DND-41 (cell line): ENCODE measurements around the gene RALGPS1.

Experiments used
- ATAC-seq: fragments of 200-7000 bp; cut with Tn5 transposase; 3 replicates; pipeline ENCODE4 v1.9.1; 2021; ENCODE audit warnings: low read depth; ENCODE audit not compliant: insufficient read depth
- DNase-seq: peaks from one replicate; pipeline ENCODE4 v3.0.0-alpha.2; 2020
- H2AFZ ChIP-seq: 2 replicates; pipeline ENCODE4 v1.6.0; 2012; ENCODE audit warnings: low read depth, low read length
- H3K27ac ChIP-seq: 2 replicates; pipeline ENCODE4 v1.5.1; 2012; ENCODE audit warnings: low read length, inconsistent platforms
- H3K27me3 ChIP-seq: fragments of 200-600 bp; sonication (generic); 2 replicates; pipeline ENCODE4 v1.6.0; 2012; ENCODE audit warnings: low read length, mild to moderate bottlenecking, inconsistent platforms; ENCODE audit not compliant: insufficient read depth, poor library complexity
- H3K36me3 ChIP-seq: 2 replicates; pipeline ENCODE4 v1.5.1; 2012; ENCODE audit warnings: low read length, inconsistent platforms; ENCODE audit not compliant: insufficient read depth
- H3K4me1 ChIP-seq: 2 replicates; pipeline ENCODE4 v1.5.1; 2012; ENCODE audit warnings: mild to moderate bottlenecking, low read length; ENCODE audit not compliant: insufficient read depth
- H3K4me2 ChIP-seq: 2 replicates; pipeline ENCODE4 v1.6.0; 2012; ENCODE audit warnings: mild to moderate bottlenecking, moderate library complexity, low read length, inconsistent platforms; ENCODE audit not compliant: insufficient read depth
- H3K4me3 ChIP-seq, 2 experiments: fragments of 200-600 bp in 1 of 2; shearing (Covaris generic) in 1 of 2; 2 replicates each; pipeline ENCODE4 v1.5.1; 2012 to 2016; ENCODE audit warnings: inconsistent platforms in 2 of 2, low read length in 2 of 2, mild to moderate bottlenecking in 2 of 2, low read depth in 1 of 2, moderate library complexity in 1 of 2
- H3K79me2 ChIP-seq: 2 replicates; pipeline ENCODE4 v1.6.0; 2012; ENCODE audit warnings: low read length, inconsistent platforms; ENCODE audit not compliant: insufficient read depth
- H3K9ac ChIP-seq: 2 replicates; pipeline ENCODE4 v1.6.0; 2012; ENCODE audit warnings: low read depth, mild to moderate bottlenecking, inconsistent platforms, low read length, moderate library complexity
- H3K9me3 ChIP-seq: 2 replicates; pipeline ENCODE4 v1.5.1; 2012; ENCODE audit warnings: low read length, moderate library complexity, mild to moderate bottlenecking, inconsistent platforms; ENCODE audit not compliant: insufficient read depth, severe bottlenecking
- H4K20me1 ChIP-seq: 2 replicates; pipeline ENCODE4 v1.6.0; 2012; ENCODE audit warnings: low read length; ENCODE audit not compliant: insufficient read depth
- CTCF ChIP-seq: IDR thresholded peaks from 2 replicates; pipeline ENCODE4 v1.5.1; 2012; ENCODE audit warnings: borderline replicate concordance, low read length, moderate library complexity, mild to moderate bottlenecking; ENCODE audit not compliant: poor library complexity, severe bottlenecking; ENCODE audit errors: extremely low read depth
- EZH2 ChIP-seq: IDR thresholded peaks from 3 replicates; pipeline ENCODE4 v1.6.1; 2012; ENCODE audit warnings: borderline replicate concordance, low read depth, mild to moderate bottlenecking, moderate library complexity, low read length, inconsistent platforms; ENCODE audit not compliant: severe bottlenecking

RALGPS1 gene

GRCh38 chr9:127267793-127268525 is 353.4 kb downstream of the RALGPS1 start:
- H3K79me2 ChIP-seq = no peaks in the 10 kb centered on the region
- no peak overlapping the region for H2AFZ ChIP-seq
- no peak overlapping the region for H3K4me2 ChIP-seq
- no peak for DNase-seq
- H3K27me3 ChIP-seq = peaks cover 17% of the 10 kb centered on the region
- ATAC-seq = no peak
- no peak overlapping the region for H3K9ac ChIP-seq
- no peaks in the 10 kb centered on the region for H3K36me3 ChIP-seq
- no peaks in the 10 kb centered on the region for H3K9me3 ChIP-seq
- no peaks in the 10 kb centered on the region for H3K4me1 ChIP-seq
- H3K4me3 ChIP-seq = no peak overlapping the region
- TF ChIP-seq CTCF (no peak), EZH2 (no peak)
- no peaks in the 10 kb centered on the region for H4K20me1 ChIP-seq
- H3K27ac ChIP-seq = no peak overlapping the region

- no peak overlapping the region for H3K4me2 ChIP-seq
- no peaks in the 10 kb centered on the region for H3K79me2 ChIP-seq
- DNase-seq (no peak), ATAC-seq (no peak)
- H3K4me3 ChIP-seq = no peak overlapping the region
- peaks cover 17% of the 10 kb centered on the region for H3K27me3 ChIP-seq
- H4K20me1 ChIP-seq = no peaks in the 10 kb centered on the region; the same call in 1 of the 2 replicates
- H3K9ac ChIP-seq = no peak overlapping the region
- H3K36me3 ChIP-seq = no peaks in the 10 kb centered on the region
- no peak overlapping the region for H2AFZ ChIP-seq
- TF ChIP-seq EZH2 = no peak
- no peak for TF ChIP-seq CTCF
- no peaks in the 10 kb centered on the region for H3K9me3 ChIP-seq
- no peaks in the 10 kb centered on the region for H3K4me1 ChIP-seq
- H3K27ac ChIP-seq = no peak overlapping the region
Measured at GRCh38 chr9:127269449-127269848, 354.9 kb downstream of the RALGPS1 start.
